ENCODE data around the gene ACAD9. TPM values are rescaled to one million over a fixed set of nuclear protein-coding genes. Genes with fewer than 3 reads are reported as not detected.

The ACAD9 gene
- polyA plus RNA-seq, 3 donors: 21.9 to 27.7 (median 25.6) TPM

DNA sequence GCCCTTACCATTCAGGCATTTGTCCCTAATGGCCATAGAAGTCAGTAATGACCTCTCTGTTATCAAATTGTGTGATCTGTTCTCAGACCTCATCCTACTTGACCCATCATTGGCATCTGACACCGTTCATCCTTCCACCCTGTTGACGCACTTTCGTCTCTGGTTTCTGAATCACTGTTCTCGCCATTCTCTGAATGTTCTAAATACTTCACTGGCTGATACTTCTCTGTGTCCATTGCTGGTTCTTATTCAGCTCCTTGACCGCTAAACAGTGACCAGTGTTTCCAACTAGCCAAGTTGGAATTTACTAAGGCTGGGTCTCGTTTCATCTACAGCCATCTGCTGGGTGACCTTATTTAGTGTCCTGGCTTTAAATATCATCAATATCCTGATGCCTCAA lies 2.2 kb downstream of the ACAD9 start:
- H3K4me1 ChIP-seq (ENCODE audit: control insufficient read depth in 1 of 2, insufficient read depth in 2 of 2, low read length in 2 of 2): peaks cover 26 to 40% of the 10 kb centered on the region in 2 donors
- H3K27me3 ChIP-seq (ENCODE audit: control insufficient read depth in 2 of 2, insufficient read depth in 2 of 2, low read length in 2 of 2): no peaks in the 10 kb centered on the region
- H3K4me2 ChIP-seq (replicated peaks; ENCODE audit: extremely low read depth, low read length, poor library complexity, severe bottlenecking): no peak overlapping the region
- DNase-seq: no peak
- H3K9me3 Mint-ChIP-seq: no peaks in the 10 kb centered on the region
- H3K9me3 ChIP-seq (replicated peaks in 1 of 2; ENCODE audit: control insufficient read depth in 1 of 2, insufficient read depth in 1 of 2, low read length in 2 of 2): no peaks in the 10 kb centered on the region
- H2AFZ ChIP-seq (ENCODE audit: insufficient read depth, low read depth, low read length, poor library complexity, severe bottlenecking): no peak overlapping the region
- H3K27ac ChIP-seq (ENCODE audit: low read depth in 1 of 2, low read length in 2 of 2): peak overlapping the region in 1 of 2 donors; percentile 7
- no peaks in the 10 kb centered on the region for H3K27me3 Mint-ChIP-seq (ENCODE audit: low read depth in 3 of 3)
- H3K4me1 Mint-ChIP-seq: peaks cover 50% of the 10 kb centered on the region
- intact Hi-C loops (cut with micrococcal nuclease): loop anchor here in 1 of 2 donors (10.0 kb wide), 1 partner anchor 383 kb away; no protein-coding TSS in a partner anchor
- H3K4me3 ChIP-seq (replicated peaks in 1 of 3; ENCODE audit: low read depth in 2 of 3, low read length in 3 of 3): no peak overlapping the region
- no peak overlapping the region for H3K4me3 Mint-ChIP-seq
- H3K27ac Mint-ChIP-seq: peak overlapping the region in 2 of 7 donors; percentile 38 to 43
- peaks cover 9 to 39% of the 10 kb centered on the region in 2 donors for H3K36me3 ChIP-seq (replicated peaks in 1 of 2; ENCODE audit: control insufficient read depth in 1 of 2, insufficient read depth in 2 of 2, low read length in 2 of 2)
- 97% methylated on average over 6 of the region's 6 CpGs for WGBS (ENCODE audit: insufficient coverage)
- no peaks in the 10 kb centered on the region for H4K20me1 ChIP-seq (ENCODE audit: insufficient read depth, low read length)
- H3K36me3 Mint-ChIP-seq: peaks cover 21 to 31% of the 10 kb centered on the region in 2 donors
- TF ChIP-seq, protein P1, sequence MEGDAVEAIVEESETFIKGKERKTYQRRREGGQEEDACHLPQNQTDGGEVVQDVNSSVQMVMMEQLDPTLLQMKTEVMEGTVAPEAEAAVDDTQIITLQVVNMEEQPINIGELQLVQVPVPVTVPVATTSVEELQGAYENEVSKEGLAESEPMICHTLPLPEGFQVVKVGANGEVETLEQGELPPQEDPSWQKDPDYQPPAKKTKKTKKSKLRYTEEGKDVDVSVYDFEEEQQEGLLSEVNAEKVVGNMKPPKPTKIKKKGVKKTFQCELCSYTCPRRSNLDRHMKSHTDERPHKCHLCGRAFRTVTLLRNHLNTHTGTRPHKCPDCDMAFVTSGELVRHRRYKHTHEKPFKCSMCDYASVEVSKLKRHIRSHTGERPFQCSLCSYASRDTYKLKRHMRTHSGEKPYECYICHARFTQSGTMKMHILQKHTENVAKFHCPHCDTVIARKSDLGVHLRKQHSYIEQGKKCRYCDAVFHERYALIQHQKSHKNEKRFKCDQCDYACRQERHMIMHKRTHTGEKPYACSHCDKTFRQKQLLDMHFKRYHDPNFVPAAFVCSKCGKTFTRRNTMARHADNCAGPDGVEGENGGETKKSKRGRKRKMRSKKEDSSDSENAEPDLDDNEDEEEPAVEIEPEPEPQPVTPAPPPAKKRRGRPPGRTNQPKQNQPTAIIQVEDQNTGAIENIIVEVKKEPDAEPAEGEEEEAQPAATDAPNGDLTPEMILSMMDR (IDR thresholded peaks at IDR 0.05): no peak
- peaks cover 82% of the 10 kb centered on the region for H3K79me2 ChIP-seq (ENCODE audit: insufficient read depth, low read length)
- H3K9ac ChIP-seq (ENCODE audit: insufficient read depth, low read length, poor library complexity, severe bottlenecking): no peak overlapping the region

DNA sequence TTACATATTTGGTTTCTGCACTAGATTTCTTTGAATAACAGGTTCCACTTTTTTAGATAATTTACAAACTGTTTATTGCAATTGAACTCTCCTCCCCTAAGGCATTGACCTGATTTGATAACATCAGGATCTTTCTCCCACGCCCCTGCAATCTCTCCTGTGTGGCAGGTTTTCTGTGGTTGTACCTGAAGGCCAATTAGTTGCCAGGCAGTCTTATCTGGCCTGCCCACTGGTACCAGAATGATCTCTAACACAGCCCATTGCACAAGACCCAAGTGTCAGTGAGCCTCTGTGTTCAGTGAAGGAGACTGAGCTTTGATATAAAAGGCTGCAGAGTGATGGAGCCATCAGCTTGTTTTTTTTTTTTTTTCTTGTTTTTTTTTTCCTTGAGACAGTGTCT lies 3.3 kb downstream of the ACAD9 start:
- Mint-ChIP-seq H3K4me3 (no peak overlapping the region), H3K36me3 (peaks cover 25 to 41% of the 10 kb centered on the region in 2 donors), H3K9me3 (no peaks in the 10 kb centered on the region), H3K4me1 (peaks cover 40% of the 10 kb centered on the region), H3K27ac (peak overlapping the region in 4 of 7 donors; percentile 6 to 79 (median 30)), H3K27me3 (ENCODE audit: low read depth in 3 of 3) (no peaks in the 10 kb centered on the region)
- H3K9me3 ChIP-seq (replicated peaks in 1 of 2; ENCODE audit: control insufficient read depth in 1 of 2, insufficient read depth in 1 of 2, low read length in 2 of 2): no peaks in the 10 kb centered on the region
- DNase-seq: no peak
- H3K9ac ChIP-seq (ENCODE audit: insufficient read depth, low read length, poor library complexity, severe bottlenecking): no peak overlapping the region
- no peak overlapping the region for H2AFZ ChIP-seq (ENCODE audit: insufficient read depth, low read depth, low read length, poor library complexity, severe bottlenecking)
- H3K27ac ChIP-seq (ENCODE audit: low read depth in 1 of 2, low read length in 2 of 2): peak overlapping the region in 1 of 2 donors; percentile 6
- peaks cover 80% of the 10 kb centered on the region for H3K79me2 ChIP-seq (ENCODE audit: insufficient read depth, low read length)
- no CpG with 5 or more reads among the region's 1 CpG for WGBS (ENCODE audit: insufficient coverage)
- intact Hi-C loops (cut with micrococcal nuclease): loop anchor here in 1 of 2 donors (10.0 kb wide), 1 partner anchor 382 kb away; no protein-coding TSS in a partner anchor
- no peaks in the 10 kb centered on the region for H3K27me3 ChIP-seq (ENCODE audit: control insufficient read depth in 2 of 2, insufficient read depth in 2 of 2, low read length in 2 of 2)
- H3K4me3 ChIP-seq (replicated peaks in 1 of 3; ENCODE audit: low read depth in 2 of 3, low read length in 3 of 3): no peak overlapping the region
- TF ChIP-seq, protein P1 (IDR thresholded peaks at IDR 0.05): no peak
- no peaks in the 10 kb centered on the region for H4K20me1 ChIP-seq (ENCODE audit: insufficient read depth, low read length)
- no peak overlapping the region for H3K4me2 ChIP-seq (replicated peaks; ENCODE audit: extremely low read depth, low read length, poor library complexity, severe bottlenecking)
- H3K4me1 ChIP-seq (ENCODE audit: control insufficient read depth in 1 of 2, insufficient read depth in 2 of 2, low read length in 2 of 2): peaks cover 22 to 28% of the 10 kb centered on the region in 2 donors
- H3K36me3 ChIP-seq (replicated peaks in 1 of 2; ENCODE audit: control insufficient read depth in 1 of 2, insufficient read depth in 2 of 2, low read length in 2 of 2): peaks cover 16 to 49% of the 10 kb centered on the region in 2 donors
